ENCODE data around the gene NF1.

DNA sequence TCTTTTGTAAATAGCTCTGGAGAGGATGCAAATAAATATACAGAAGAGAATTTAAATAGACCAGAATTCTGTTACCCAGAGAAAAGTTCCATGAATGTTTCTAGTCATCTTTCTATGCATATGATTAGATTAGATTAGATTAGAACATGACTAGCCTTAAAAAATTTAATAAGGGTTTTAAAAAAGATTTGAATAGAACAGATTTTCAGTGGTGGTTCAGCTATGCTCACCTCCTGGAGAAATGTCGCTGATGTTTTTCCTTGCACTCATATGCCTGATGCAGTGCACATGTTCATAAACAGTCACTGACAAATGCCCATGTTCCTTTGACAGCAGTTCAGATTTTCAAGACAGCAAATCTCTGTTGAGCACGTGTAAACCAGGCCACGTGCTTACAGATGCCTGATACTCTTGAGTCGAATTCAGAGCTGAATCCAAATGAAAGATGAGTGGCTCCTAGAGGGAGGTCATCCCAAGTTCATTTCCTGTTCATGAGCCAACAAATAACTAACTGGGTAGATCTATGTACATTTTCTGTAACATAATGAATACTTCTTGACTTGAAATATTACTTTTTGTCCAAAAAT is 276.8 kb downstream of the NF1 start:
- TF ChIP-seq, protein P1, sequence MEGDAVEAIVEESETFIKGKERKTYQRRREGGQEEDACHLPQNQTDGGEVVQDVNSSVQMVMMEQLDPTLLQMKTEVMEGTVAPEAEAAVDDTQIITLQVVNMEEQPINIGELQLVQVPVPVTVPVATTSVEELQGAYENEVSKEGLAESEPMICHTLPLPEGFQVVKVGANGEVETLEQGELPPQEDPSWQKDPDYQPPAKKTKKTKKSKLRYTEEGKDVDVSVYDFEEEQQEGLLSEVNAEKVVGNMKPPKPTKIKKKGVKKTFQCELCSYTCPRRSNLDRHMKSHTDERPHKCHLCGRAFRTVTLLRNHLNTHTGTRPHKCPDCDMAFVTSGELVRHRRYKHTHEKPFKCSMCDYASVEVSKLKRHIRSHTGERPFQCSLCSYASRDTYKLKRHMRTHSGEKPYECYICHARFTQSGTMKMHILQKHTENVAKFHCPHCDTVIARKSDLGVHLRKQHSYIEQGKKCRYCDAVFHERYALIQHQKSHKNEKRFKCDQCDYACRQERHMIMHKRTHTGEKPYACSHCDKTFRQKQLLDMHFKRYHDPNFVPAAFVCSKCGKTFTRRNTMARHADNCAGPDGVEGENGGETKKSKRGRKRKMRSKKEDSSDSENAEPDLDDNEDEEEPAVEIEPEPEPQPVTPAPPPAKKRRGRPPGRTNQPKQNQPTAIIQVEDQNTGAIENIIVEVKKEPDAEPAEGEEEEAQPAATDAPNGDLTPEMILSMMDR (IDR thresholded peaks at IDR 0.05; ENCODE audit: low read length), result no peak
- TF ChIP-seq EZH2 (IDR thresholded peaks at IDR 0.05; ENCODE audit: borderline replicate concordance, low read length), result no peak
